Endothelial cell of umbilical vein (primary cell): ENCODE data around the gene SFXN4. TPM values are rescaled to one million over a fixed set of nuclear protein-coding genes. Genes with fewer than 3 reads are reported as not detected.
A peak's percentile ranks its signal among the peaks of the same experiment; 100 is the strongest.

Experiments
- BruUV-seq: library from RNA; stranded (reverse); fragments of 400-500 nt; replicated peaks from 2 replicates; lab custom pipeline; 2021; lab: Mats Ljungman, UMichigan
- CTCF ChIA-PET: fragments of 300-600, 350-600 bp; sonication (Branson Sonifier 250); formaldehyde crosslinking; loops from one replicate; lab custom pipeline; 2021; ENCODE audit warnings: antibody characterized with exemption, inconsistent platforms; lab: Charles Lee
- POLR2A ChIA-PET: fragments of 300-600, 350-600 bp; sonication (Branson Sonifier 250); formaldehyde crosslinking; loops from one replicate; lab custom pipeline; 2021; ENCODE audit warnings: antibody characterized with exemption, inconsistent platforms; lab: Charles Lee
- DNase-seq: peaks from one replicate; pipeline ENCODE4 v3.0.0-alpha.2; 2011; ENCODE audit warnings: low read depth, low spot score
- FAIRE-seq: peaks from 2 replicates; lab custom pipeline; 2011; peaks lifted over from hg19 to GRCh38; lab: Jason Lieb, UNC
- H2AFZ ChIP-seq: 2 replicates; pipeline ENCODE4 v1.6.0; 2012; ENCODE audit warnings: low read depth, low read length, control low read depth, inconsistent platforms
- H3K27ac ChIP-seq: 2 replicates; pipeline ENCODE4 v1.5.1; 2011; ENCODE audit warnings: low read depth, mild to moderate bottlenecking, control low read depth, low read length, moderate library complexity; ENCODE audit not compliant: insufficient read depth
- H3K27me3 ChIP-seq, 2 experiments: 2 replicates each; pipeline versions ENCODE4 v1.6.0 to v1.6.1; 2011; ENCODE audit warnings: low read length in 2 of 2, mixed read lengths in 1 of 2; ENCODE audit not compliant: control insufficient read depth in 2 of 2, insufficient read depth in 2 of 2
- H3K36me3 ChIP-seq, 2 experiments: 2 replicates in 1 of 2; 3 replicates in 1 of 2; pipeline ENCODE4 v1.5.1; 2011; ENCODE audit warnings: low read length in 2 of 2, mild to moderate bottlenecking in 1 of 2, moderate library complexity in 1 of 2; ENCODE audit not compliant: control insufficient read depth in 2 of 2, insufficient read depth in 2 of 2; ENCODE audit errors: extremely low read depth in 1 of 2
- H3K4me1 ChIP-seq: 3 replicates; pipeline ENCODE4 v1.5.1; 2011; ENCODE audit warnings: mild to moderate bottlenecking, low read length; ENCODE audit not compliant: control insufficient read depth, insufficient read depth; ENCODE audit errors: extremely low read depth
- H3K4me2 ChIP-seq: 2 replicates; pipeline ENCODE4 v1.6.1; 2011; ENCODE audit warnings: low read length, control low read depth, mixed read lengths; ENCODE audit not compliant: insufficient read depth
- H3K4me3 ChIP-seq, 3 experiments: fragments of 200-600 bp in 1 of 3; sonication (generic), shearing (Covaris generic) in 1 of 3; replicated peaks in 1 of 3; 2 replicates each; pipeline ENCODE4 v1.5.1; 2011 to 2016; ENCODE audit warnings: control low read depth in 3 of 3, low read length in 3 of 3, mild to moderate bottlenecking in 2 of 3, inconsistent platforms in 1 of 3, low read depth in 1 of 3, moderate library complexity in 1 of 3; ENCODE audit not compliant: insufficient read depth in 1 of 3
- H3K79me2 ChIP-seq: 2 replicates; pipeline ENCODE4 v1.6.0; 2012; ENCODE audit warnings: low read length, inconsistent platforms; ENCODE audit not compliant: control insufficient read depth, insufficient read depth
- H3K9ac ChIP-seq: replicated peaks from 2 replicates; pipeline ENCODE3; 2011; ENCODE audit warnings: low read length, control low read depth; ENCODE audit not compliant: insufficient read depth; ENCODE audit errors: extremely low read depth
- H3K9me1 ChIP-seq: replicated peaks from 3 replicates; pipeline ENCODE4 v1.6.0; 2011; ENCODE audit warnings: mild to moderate bottlenecking, low read length; ENCODE audit not compliant: control insufficient read depth, insufficient read depth; ENCODE audit errors: extremely low read depth
- H3K9me3 ChIP-seq: replicated peaks from 2 replicates; pipeline ENCODE4 v1.5.1; 2012; ENCODE audit warnings: low read length, inconsistent platforms; ENCODE audit not compliant: control insufficient read depth, insufficient read depth
- H4K20me1 ChIP-seq: replicated peaks from 2 replicates; pipeline ENCODE3; 2011; ENCODE audit warnings: mild to moderate bottlenecking, low read length; ENCODE audit not compliant: control insufficient read depth, insufficient read depth; ENCODE audit errors: extremely low read depth
- EZH2 ChIP-seq: IDR thresholded peaks from 2 replicates; pipeline ENCODE4 v1.6.1; 2012; ENCODE audit warnings: borderline replicate concordance, low read depth, mild to moderate bottlenecking, moderate library complexity, low read length, inconsistent platforms; ENCODE audit not compliant: severe bottlenecking
- FOS ChIP-seq: IDR thresholded peaks from 2 replicates; pipeline ENCODE4 v1.6.1; 2011; ENCODE audit warnings: mild to moderate bottlenecking, low read length, moderate library complexity, borderline replicate concordance; ENCODE audit not compliant: insufficient read depth
- JUN ChIP-seq: IDR thresholded peaks from 2 replicates; pipeline ENCODE4 v1.6.1; 2011; ENCODE audit warnings: borderline replicate concordance, low read depth; ENCODE audit not compliant: insufficient read length, insufficient read depth
- POLR2AphosphoS5 ChIP-seq: IDR thresholded peaks from 2 replicates; pipeline ENCODE4 v1.6.1; 2012; ENCODE audit warnings: low read depth, mild to moderate bottlenecking, control low read depth, low read length, moderate library complexity; ENCODE audit not compliant: insufficient read depth
- dilution Hi-C: fragments of 300-500 bp; cut with MboI; formaldehyde crosslinking; loops from one replicate; pipeline ENCODE4 v1.15.0; 2019; ENCODE audit warnings: low sequenced_read_pairs; ENCODE audit not compliant: extremely low pct_ligation_motif_present
- intact Hi-C: fragments of 100-400 bp; cut with micrococcal nuclease; formaldehyde crosslinking; loops from one replicate; pipeline ENCODE4 v1.10.0; 2022
- polyA plus RNA-seq, 4 experiments: library from polyadenylated mRNA; depleted of rRNA in 3 of 4; stranded (reverse) in 3 of 4; unstranded in 1 of 4; fragments of >200 nt; gene quantifications; 2 replicates each; pipeline versions ENCODE4 v1.2.1 to v1.2.3, GENCODE V29; 2011 to 2012; ENCODE audit warnings: missing spikeins in 1 of 4
- total RNA-seq: library from RNA; stranded (reverse); gene quantifications from 2 replicates; pipeline ENCODE4 v1.2.3, GENCODE V29; 2021
- TF ChIP-seq, protein P1 (sequence below), 2 donors: IDR thresholded peaks; 1 replicate in 1 of 2; 2 replicates in 1 of 2; pipeline ENCODE4 v1.5.1; 2011; ENCODE audit warnings: low read length in 2 of 2, mild to moderate bottlenecking in 2 of 2, moderate library complexity in 2 of 2, control low read depth in 1 of 2, inconsistent platforms in 1 of 2, low read depth in 1 of 2; ENCODE audit not compliant: insufficient read depth in 1 of 2; ENCODE audit errors: extremely low read depth in 1 of 2

SFXN4 gene
- total and polyA plus RNA-seq, 2 donors (not counting 3 experiments of a cell fraction or from before 2014, with no cell fraction given): 11.1 to 14.5 TPM

- Histone ChIP-seq H3K27me3 (no peaks in the 10 kb centered on the region), H4K20me1 (no peaks in the 10 kb centered on the region), H3K27ac (peak overlapping the region; percentile 34), H3K9me3 (no peaks in the 10 kb centered on the region), H3K4me1 (peaks cover 21% of the 10 kb centered on the region), H3K4me2 (peak overlapping the region; percentile 5), H3K79me2 (no peaks in the 10 kb centered on the region), H2AFZ (peak overlapping the region; percentile 17), H3K9me1 (no peaks in the 10 kb centered on the region), H3K9ac (no peak overlapping the region), H3K36me3 (no peaks in the 10 kb centered on the region), H3K4me3 (no peak overlapping the region)
- FAIRE-seq: peak; percentile 90
- BruUV-seq: no TSS peak
- intact Hi-C loops: loop anchor here (1.0 to 2.0 kb wide), 3 partner anchors 19 to 399 kb away; partner anchors contain the start of genes PRDX3 and TIAL1
- POLR2A ChIA-PET: interaction anchor here (1.5 kb wide), 1 partner anchor 9 kb away, joined by 3 read pairs; no protein-coding TSS in a partner anchor
- CTCF ChIA-PET: interaction anchor here (0.7 to 6.6 kb wide), 17 partner anchors 8 to 404 kb away, joined by 3 to 245 read pairs (median 6); partner anchors contain the start of genes GRK5 and RGS10
- dilution Hi-C loops: no loop called here
- TF ChIP-seq FOS (peak; percentile 76), EZH2 (no peak), JUN (peak; percentile 65), POLR2AphosphoS5 (peak; percentile 32)
- TF ChIP-seq, protein P1, sequence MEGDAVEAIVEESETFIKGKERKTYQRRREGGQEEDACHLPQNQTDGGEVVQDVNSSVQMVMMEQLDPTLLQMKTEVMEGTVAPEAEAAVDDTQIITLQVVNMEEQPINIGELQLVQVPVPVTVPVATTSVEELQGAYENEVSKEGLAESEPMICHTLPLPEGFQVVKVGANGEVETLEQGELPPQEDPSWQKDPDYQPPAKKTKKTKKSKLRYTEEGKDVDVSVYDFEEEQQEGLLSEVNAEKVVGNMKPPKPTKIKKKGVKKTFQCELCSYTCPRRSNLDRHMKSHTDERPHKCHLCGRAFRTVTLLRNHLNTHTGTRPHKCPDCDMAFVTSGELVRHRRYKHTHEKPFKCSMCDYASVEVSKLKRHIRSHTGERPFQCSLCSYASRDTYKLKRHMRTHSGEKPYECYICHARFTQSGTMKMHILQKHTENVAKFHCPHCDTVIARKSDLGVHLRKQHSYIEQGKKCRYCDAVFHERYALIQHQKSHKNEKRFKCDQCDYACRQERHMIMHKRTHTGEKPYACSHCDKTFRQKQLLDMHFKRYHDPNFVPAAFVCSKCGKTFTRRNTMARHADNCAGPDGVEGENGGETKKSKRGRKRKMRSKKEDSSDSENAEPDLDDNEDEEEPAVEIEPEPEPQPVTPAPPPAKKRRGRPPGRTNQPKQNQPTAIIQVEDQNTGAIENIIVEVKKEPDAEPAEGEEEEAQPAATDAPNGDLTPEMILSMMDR (IDR thresholded peaks at IDR 0.05; ENCODE audit: extremely low read depth in 1 of 2, insufficient read depth in 1 of 2, low read depth in 1 of 2, low read length in 2 of 2): no peak
- DNase-seq: peak; percentile 33
Observed at GRCh38 chr10:119197921-119198320, 32.4 kb upstream of the SFXN4 start.
